Measurements from ENCODE around the gene PROSER1. TPM values are rescaled to one million over a fixed set of nuclear protein-coding genes. Genes with fewer than 3 reads are reported as not detected.

The PROSER1 gene
- total RNA-seq, 6 experiments from 2014 or later = 15.2 to 19.6 (median 18.3) TPM

GRCh38 chr13:39038569-39039030 lies 711 bp upstream of the PROSER1 start:
- Mint-ChIP-seq H3K4me1 (ENCODE audit: low read depth) (peaks cover 41% of the 10 kb centered on the region), H3K9me3 (no peaks in the 10 kb centered on the region), H3K36me3 (ENCODE audit: low read depth) (peaks cover 4% of the 10 kb centered on the region; the same call in 1 of the 2 replicates), H3K4me3 (peak overlapping the region; percentile 97), H3K27ac (peak overlapping the region; percentile 99), H3K27me3 (ENCODE audit: insufficient read depth) (peaks cover 2% of the 10 kb centered on the region; the same call in 1 of the 2 replicates)
- TF ChIP-seq CTCF (IDR thresholded peaks at IDR 0.05) = no peak
- no peak for DNase-seq

- Mint-ChIP-seq H3K27me3 (ENCODE audit: insufficient read depth) (peaks cover 2% of the 10 kb centered on the region; the same call in 1 of the 2 replicates), H3K4me3 (peak overlapping the region; percentile 97), H3K9me3 (no peaks in the 10 kb centered on the region), H3K4me1 (ENCODE audit: low read depth) (peaks cover 41% of the 10 kb centered on the region), H3K27ac (peak overlapping the region; percentile 99), H3K36me3 (ENCODE audit: low read depth) (peaks cover 4% of the 10 kb centered on the region; the same call in 1 of the 2 replicates)
- no peak for TF ChIP-seq CTCF (IDR thresholded peaks at IDR 0.05)
- no peak for DNase-seq
Measured at GRCh38 chr13:39037410-39037879, 444 bp downstream of the PROSER1 start.

GRCh38 chr13:39036212-39036611 lies 1.7 kb downstream of the PROSER1 start:
- DNase-seq = no peak
- H3K9me3 Mint-ChIP-seq = no peaks in the 10 kb centered on the region
- peak overlapping the region; percentile 97 for H3K4me3 Mint-ChIP-seq
- TF ChIP-seq CTCF (IDR thresholded peaks at IDR 0.05) = no peak
- H3K36me3 Mint-ChIP-seq (ENCODE audit: low read depth) = peaks cover 4% of the 10 kb centered on the region; the same call in 1 of the 2 replicates
- peak overlapping the region; percentile 64 for H3K27ac Mint-ChIP-seq
- H3K27me3 Mint-ChIP-seq (ENCODE audit: insufficient read depth) = peaks cover 2% of the 10 kb centered on the region; the same call in 1 of the 2 replicates
- H3K4me1 Mint-ChIP-seq (ENCODE audit: low read depth) = peaks cover 41% of the 10 kb centered on the region

- Mint-ChIP-seq H3K27me3 (ENCODE audit: insufficient read depth) (peaks cover 2% of the 10 kb centered on the region; the same call in 1 of the 2 replicates), H3K27ac (peak overlapping the region; percentile 64), H3K4me1 (ENCODE audit: low read depth) (peaks cover 38% of the 10 kb centered on the region), H3K4me3 (peak overlapping the region; percentile 97), H3K9me3 (no peaks in the 10 kb centered on the region), H3K36me3 (ENCODE audit: low read depth) (peaks cover 4% of the 10 kb centered on the region; the same call in 1 of the 2 replicates)
- TF ChIP-seq CTCF (IDR thresholded peaks at IDR 0.05) = no peak
- DNase-seq = no peak
Measured at GRCh38 chr13:39035799-39036198, 2.1 kb downstream of the PROSER1 start.

- no peak for DNase-seq
- Mint-ChIP-seq H3K4me1 (ENCODE audit: low read depth) (peaks cover 32% of the 10 kb centered on the region), H3K27ac (no peak overlapping the region; the same call in 1 of the 2 replicates), H3K36me3 (ENCODE audit: low read depth) (peaks cover 4% of the 10 kb centered on the region; the same call in 1 of the 2 replicates), H3K4me3 (peak overlapping the region; percentile 97), H3K9me3 (no peaks in the 10 kb centered on the region), H3K27me3 (ENCODE audit: insufficient read depth) (peaks cover 2% of the 10 kb centered on the region; the same call in 1 of the 2 replicates)
- TF ChIP-seq CTCF (IDR thresholded peaks at IDR 0.05) = no peak
Measured at GRCh38 chr13:39035204-39035603, 2.7 kb downstream of the PROSER1 start.
